HG03457 (cell line): Measurements from ENCODE around the gene CAMK1.

Source experiments
- ATAC-seq: cut with Tn5 transposase; IDR thresholded peaks from one replicate; pipeline ENCODE4 v1.9.1; 2021; ENCODE audit warnings: moderate number of reproducible peaks; ENCODE audit not compliant: unreplicated experiment

Gene CAMK1

DNA sequence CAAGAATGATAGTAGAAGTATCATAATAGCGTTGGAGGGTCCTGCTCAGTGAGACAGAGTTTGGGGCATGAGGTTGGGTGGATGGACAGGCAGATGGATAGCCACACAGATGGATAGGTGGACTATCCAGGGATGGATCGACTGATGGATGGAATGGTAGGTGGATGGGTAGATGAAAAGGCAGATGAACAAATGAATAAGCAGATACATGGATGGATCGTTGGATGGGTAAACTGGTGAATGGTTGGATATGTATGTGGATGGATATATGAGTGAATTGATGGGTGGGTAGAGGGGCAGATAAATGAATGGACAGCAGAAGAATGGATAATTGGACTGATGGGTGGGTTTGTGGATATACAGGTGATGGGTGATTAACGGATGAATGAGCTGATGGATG is 56.6 kb downstream of the CAMK1 start:
- no peak for ATAC-seq

DNA sequence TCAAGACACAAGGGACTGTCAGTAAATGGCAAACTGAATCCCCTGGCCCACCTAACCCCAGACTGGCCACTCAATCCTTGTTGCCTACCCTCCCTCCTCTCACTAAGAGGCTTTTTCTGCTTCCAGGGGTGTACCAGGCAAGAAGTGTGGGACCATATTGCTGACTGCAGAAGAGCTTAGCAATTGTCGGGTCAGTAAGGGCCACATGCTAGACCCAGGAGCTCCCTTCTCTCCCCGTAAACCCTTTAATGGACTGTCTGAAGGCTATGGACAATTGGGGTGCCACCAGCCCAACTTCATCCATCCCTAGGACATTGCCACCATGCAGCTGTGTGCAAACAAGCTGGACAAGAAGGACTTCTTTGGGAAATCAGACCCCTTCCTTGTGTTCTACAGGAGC is 57.3 kb downstream of the CAMK1 start:
- no peak for ATAC-seq

DNA sequence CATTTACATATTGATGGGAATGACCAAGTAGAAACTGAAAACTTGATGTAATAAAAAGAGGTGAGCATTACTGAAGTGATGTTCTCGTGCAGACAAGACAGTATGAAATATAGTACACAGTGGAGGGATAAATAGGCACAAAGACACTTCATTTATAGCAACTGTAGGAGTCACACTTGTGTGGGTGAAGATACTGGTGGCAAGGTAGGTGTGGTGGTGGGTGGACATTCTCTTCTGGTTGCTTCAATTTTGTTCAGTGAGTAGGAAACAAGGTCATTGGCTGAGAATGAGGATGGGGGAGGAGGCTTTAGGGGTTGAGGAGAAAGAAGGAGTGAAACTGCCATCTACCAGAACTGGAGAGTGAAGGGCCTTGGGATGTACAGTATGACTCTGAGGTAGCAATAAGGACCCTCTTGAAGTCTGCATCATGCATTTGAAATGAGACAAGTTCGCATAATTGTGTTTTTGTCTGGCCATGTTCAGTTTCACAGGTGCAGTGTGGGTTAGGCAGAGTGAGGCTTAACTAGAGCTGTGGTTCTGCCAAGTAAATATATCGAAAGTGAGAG is 59.5 kb downstream of the CAMK1 start:
- no peak for ATAC-seq
